Stimulated activated naive CD8-positive, alpha-beta T cell treated with anti-CD3 and anti-CD28 coated beads, Interleukin-15, amount 100 ng/mL, for 72 hours (primary cell): ENCODE measurements around the gene TMEM258.

Experiments used
- ATAC-seq: fragments of 150-1000 bp; cut with Tn5 transposase; 2 replicates; pipeline ENCODE4 v1.10.0; 2021; ENCODE audit warnings: mild to moderate bottlenecking, moderate library complexity
- DNase-seq, 2 donors: peaks; one replicate each; pipeline ENCODE4 v3.0.0; 2021 to 2022
- H3K27ac Mint-ChIP-seq, 2 donors: one replicate each; pipeline ENCODE4 v1.8.0; 2022; ENCODE audit warnings: mild to moderate bottlenecking in 2 of 2, mixed read lengths in 2 of 2, moderate library complexity in 2 of 2
- H3K27me3 Mint-ChIP-seq: one replicate; pipeline ENCODE4 v1.8.0; 2022; ENCODE audit warnings: mixed read lengths
- H3K4me1 Mint-ChIP-seq: one replicate; pipeline ENCODE4 v1.8.0; 2022; ENCODE audit warnings: mild to moderate bottlenecking, mixed read lengths
- H3K4me3 Mint-ChIP-seq, 2 donors: one replicate each; pipeline ENCODE4 v1.8.0; 2022; ENCODE audit warnings: mild to moderate bottlenecking in 2 of 2, mixed read lengths in 2 of 2, moderate library complexity in 1 of 2
- H3K9me3 Mint-ChIP-seq, 2 donors: one replicate each; pipeline ENCODE4 v1.8.0; 2022; ENCODE audit warnings: mixed read lengths in 2 of 2

The TMEM258 gene

DNA sequence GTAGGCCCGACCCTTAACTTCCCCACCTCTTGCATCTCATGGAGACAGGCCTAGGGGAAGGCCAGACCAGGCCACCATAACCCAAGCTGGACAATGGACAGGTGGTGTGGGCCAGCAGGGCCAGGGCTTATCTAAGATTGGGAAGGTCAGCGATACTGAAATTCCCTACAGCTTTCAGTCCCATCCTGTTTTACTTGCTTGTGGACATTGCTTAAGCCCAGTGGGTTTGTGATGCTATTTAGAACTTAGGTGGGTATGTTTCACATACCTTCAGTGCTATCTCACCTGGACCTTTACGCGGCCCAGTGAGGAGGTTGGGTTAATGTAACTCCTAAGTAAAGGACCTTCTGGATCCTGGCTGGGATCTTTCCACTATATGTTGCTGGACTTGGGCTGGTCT is 37.4 kb upstream of the TMEM258 start:
- H3K27me3 Mint-ChIP-seq: peaks cover 15% of the 10 kb centered on the region
- ATAC-seq (no peak), DNase-seq (no peak)
- H3K9me3 Mint-ChIP-seq: no peaks in the 10 kb centered on the region
- peaks cover 77% of the 10 kb centered on the region for H3K4me1 Mint-ChIP-seq
- H3K4me3 Mint-ChIP-seq: peak overlapping the region; percentile 86 to 95
- H3K27ac Mint-ChIP-seq: no peak overlapping the region

- Mint-ChIP-seq H3K4me3 (peak overlapping the region; percentile 86 to 95), H3K27me3 (peaks cover 15% of the 10 kb centered on the region), H3K4me1 (peaks cover 67% of the 10 kb centered on the region), H3K9me3 (no peaks in the 10 kb centered on the region), H3K27ac (peak overlapping the region; percentile 84 to 91)
- ATAC-seq (peak; percentile 70), DNase-seq (peak; percentile 52 to 53)
Measured at GRCh38 chr11:61828629-61829407, 36.4 kb upstream of the TMEM258 start.

DNA sequence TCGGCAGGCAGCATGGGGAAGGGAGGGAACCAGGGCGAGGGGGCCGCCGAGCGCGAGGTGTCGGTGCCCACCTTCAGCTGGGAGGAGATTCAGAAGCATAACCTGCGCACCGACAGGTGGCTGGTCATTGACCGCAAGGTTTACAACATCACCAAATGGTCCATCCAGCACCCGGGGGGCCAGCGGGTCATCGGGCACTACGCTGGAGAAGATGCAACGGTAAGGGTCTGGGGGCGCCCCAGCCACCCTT is 35.9 kb upstream of the TMEM258 start:
- no peaks in the 10 kb centered on the region for H3K9me3 Mint-ChIP-seq
- H3K27ac Mint-ChIP-seq: peak overlapping the region; percentile 91 to 95
- peaks cover 15% of the 10 kb centered on the region for H3K27me3 Mint-ChIP-seq
- no peak for DNase-seq
- H3K4me3 Mint-ChIP-seq: peak overlapping the region; percentile 86 to 95
- ATAC-seq: no peak
- H3K4me1 Mint-ChIP-seq: peaks cover 62% of the 10 kb centered on the region

- peak within 1 kb of the TSS; percentile 91 to 95 for H3K27ac Mint-ChIP-seq
- DNase-seq (peak; percentile 77 to 80), ATAC-seq (peak; percentile 85)
- peaks cover 15% of the 10 kb centered on the region for H3K27me3 Mint-ChIP-seq
- H3K4me1 Mint-ChIP-seq: peaks cover 57% of the 10 kb centered on the region
- H3K4me3 Mint-ChIP-seq: peak within 1 kb of the TSS; percentile 86 to 95
- no peaks in the 10 kb centered on the region for H3K9me3 Mint-ChIP-seq
Measured at GRCh38 chr11:61827571-61828378, 35.4 kb upstream of the TMEM258 start, which contains the start of gene FADS2. TSS of gene FADS2 (plus strand) at chr11:61828300. CDS start at chr11:61828391, 91 bp downstream.

DNA sequence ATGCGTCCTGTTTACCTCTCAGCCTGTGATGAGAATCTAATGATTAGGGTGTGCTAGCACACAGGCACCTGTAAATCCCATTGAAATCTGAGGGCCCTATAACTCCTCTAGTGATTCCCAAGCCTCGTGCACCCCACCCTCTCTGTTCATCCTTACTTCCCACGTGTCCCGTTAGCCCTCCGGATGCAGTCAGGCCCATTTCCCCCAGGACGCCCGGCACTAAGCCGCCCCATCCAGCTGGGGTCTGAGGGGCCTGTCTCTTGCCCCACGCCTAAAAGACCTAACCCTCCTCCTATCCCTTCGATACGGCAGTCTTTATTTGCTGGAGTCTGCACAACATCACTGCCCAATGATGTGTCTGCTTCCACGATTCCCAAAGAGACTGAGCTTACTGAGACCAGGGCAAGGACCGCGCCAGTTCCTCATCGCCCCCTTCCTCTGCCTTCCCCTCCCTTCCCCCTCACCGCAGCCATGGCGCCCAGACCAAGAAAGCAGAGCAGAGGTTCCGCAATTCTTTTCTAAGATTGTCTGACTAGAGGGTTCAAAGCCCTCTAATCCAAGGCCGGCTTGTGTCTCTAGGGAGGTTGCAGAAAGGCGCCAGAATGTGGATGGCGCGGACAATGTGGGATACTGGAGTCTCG is 34.7 kb upstream of the TMEM258 start:
- H3K4me1 Mint-ChIP-seq: peaks cover 49% of the 10 kb centered on the region
- ATAC-seq (no peak), DNase-seq (no peak)
- H3K27ac Mint-ChIP-seq: peak overlapping the region in 1 of 2 donors; percentile 85
- H3K4me3 Mint-ChIP-seq: peak overlapping the region; percentile 86 to 95
- no peaks in the 10 kb centered on the region for H3K9me3 Mint-ChIP-seq
- H3K27me3 Mint-ChIP-seq: peaks cover 15% of the 10 kb centered on the region

DNA sequence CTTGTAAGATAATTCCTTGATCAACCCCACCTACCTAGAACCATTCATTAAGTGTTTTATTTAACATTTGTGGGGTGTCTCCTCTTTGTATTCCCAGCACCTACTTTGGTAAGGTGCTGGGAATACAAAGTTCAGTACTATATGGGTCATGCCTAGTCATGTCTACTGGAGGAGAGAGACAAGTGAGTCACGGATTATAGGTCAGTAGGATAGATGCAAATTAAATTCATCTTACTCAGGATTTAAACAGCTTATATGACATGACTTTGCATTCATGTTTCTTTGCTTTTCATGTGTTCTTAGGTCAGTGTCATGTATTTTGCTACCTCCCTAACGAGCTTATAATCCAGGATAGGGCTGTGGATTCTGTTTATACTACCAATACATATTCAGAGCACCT is 27.8 kb upstream of the TMEM258 start:
- Mint-ChIP-seq H3K27me3 (peaks cover 26% of the 10 kb centered on the region), H3K27ac (no peak overlapping the region), H3K4me1 (peaks cover 24% of the 10 kb centered on the region), H3K4me3 (no peak overlapping the region), H3K9me3 (no peaks in the 10 kb centered on the region)
- DNase-seq: no peak
- ATAC-seq: no peak

DNA sequence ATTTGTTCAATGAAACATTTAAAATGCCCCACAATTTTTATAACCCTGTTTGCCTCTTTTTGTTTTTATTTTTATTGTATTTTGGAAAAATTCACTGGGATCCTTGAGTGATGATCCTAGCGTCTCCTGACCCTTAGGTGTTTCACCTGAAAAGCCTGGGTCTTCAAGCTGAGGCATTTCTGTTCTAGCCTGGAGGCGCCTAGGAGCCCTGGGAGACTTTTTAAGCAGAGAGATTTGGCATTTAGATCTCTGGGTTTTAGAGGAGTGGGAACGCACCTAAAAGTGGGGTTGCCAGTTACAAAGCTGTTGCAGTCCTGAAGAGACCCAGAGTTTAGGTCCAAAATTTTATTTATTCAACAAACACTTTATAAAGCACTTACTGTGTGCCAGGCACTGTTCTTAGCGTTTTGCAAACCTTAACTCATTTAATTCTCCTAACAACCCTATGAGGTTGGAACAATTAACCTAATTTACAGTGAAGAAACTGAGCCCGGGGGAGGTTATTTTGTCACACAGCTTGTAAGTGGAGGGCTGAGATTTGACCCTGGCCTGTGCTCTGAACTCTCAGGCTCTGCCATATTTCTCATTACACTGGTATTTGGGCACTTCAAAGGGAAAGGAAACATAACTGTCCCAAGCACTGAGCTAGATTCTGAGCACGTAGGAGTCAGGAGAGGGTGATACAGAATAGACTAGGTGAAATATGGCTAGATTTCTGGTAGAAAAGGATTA is 25.2 kb upstream of the TMEM258 start:
- Mint-ChIP-seq H3K27me3 (peaks cover 32% of the 10 kb centered on the region), H3K27ac (no peak overlapping the region), H3K9me3 (no peaks in the 10 kb centered on the region), H3K4me3 (peak overlapping the region; percentile 85 to 99), H3K4me1 (peaks cover 37% of the 10 kb centered on the region)
- no peak for DNase-seq
- no peak for ATAC-seq

GRCh38 chr11:61816736-61817455 is 24.5 kb upstream of the TMEM258 start, which contains the start of gene FADS1:
TSS of gene FADS1 (minus strand) at chr11:61817003. CDS start at chr11:61816929, 74 bp downstream.
- Mint-ChIP-seq H3K27me3 (peaks cover 32% of the 10 kb centered on the region), H3K4me1 (peaks cover 37% of the 10 kb centered on the region), H3K9me3 (no peaks in the 10 kb centered on the region), H3K4me3 (peak within 1 kb of the TSS; percentile 85 to 99), H3K27ac (peak within 1 kb of the TSS; percentile 84 to 89)
- DNase-seq: peak; percentile 82 to 88
- ATAC-seq: peak; percentile 82

GRCh38 chr11:61815790-61816735 is 23.7 kb upstream of the TMEM258 start:
- Mint-ChIP-seq H3K27ac (peak overlapping the region; percentile 84 to 89), H3K27me3 (peaks cover 32% of the 10 kb centered on the region), H3K4me1 (peaks cover 37% of the 10 kb centered on the region), H3K9me3 (no peaks in the 10 kb centered on the region), H3K4me3 (peak overlapping the region; percentile 85 to 99)
- ATAC-seq: peak; percentile 83
- DNase-seq: peak; percentile 78

DNA sequence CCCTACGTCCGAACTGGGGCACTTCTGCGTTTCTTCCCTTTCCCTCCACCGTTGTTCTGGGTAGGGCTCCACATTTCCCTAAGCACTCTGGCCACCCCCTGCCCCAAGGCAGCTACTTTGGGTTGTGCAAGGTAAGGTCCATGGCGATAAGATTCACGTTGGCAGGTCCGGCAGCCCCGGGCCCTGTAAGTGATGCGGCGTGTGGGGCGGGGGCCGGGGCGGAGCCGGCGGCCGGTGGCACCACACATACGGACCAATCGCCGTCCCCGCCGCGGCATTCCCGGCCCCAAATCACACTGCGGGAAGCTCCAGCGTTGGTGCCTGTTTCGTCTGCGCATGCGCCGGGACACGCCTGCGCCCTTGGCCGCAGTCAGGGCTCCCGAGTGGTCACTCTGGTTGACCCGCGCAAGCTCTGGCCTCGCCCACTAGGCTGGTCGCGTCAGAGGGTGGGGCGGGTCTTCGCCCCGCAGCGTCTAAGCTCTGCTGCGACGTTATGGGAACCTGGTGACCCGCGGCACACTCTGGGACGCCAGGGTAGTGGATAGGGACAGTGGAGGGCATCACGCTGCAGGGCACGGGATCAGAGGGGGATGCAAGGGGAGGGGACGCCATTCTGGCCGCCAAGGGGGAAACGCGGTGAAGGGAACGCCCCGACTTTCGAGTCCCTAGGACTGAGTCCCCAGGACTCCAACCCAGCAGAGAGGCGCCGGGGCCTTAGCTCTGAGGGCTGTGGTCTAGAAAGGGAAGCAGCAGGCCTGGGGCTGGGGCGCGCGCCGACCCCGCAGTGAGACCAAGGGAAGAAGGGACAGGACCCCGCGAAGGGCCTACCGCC is 22.8 kb upstream of the TMEM258 start:
- Mint-ChIP-seq H3K4me3 (peak overlapping the region; percentile 85 to 99), H3K27me3 (peaks cover 32% of the 10 kb centered on the region), H3K9me3 (no peaks in the 10 kb centered on the region), H3K4me1 (peaks cover 37% of the 10 kb centered on the region), H3K27ac (peak overlapping the region; percentile 53 to 86)
- ATAC-seq (peak; percentile 31), DNase-seq (peak; percentile 54 to 65)

DNA sequence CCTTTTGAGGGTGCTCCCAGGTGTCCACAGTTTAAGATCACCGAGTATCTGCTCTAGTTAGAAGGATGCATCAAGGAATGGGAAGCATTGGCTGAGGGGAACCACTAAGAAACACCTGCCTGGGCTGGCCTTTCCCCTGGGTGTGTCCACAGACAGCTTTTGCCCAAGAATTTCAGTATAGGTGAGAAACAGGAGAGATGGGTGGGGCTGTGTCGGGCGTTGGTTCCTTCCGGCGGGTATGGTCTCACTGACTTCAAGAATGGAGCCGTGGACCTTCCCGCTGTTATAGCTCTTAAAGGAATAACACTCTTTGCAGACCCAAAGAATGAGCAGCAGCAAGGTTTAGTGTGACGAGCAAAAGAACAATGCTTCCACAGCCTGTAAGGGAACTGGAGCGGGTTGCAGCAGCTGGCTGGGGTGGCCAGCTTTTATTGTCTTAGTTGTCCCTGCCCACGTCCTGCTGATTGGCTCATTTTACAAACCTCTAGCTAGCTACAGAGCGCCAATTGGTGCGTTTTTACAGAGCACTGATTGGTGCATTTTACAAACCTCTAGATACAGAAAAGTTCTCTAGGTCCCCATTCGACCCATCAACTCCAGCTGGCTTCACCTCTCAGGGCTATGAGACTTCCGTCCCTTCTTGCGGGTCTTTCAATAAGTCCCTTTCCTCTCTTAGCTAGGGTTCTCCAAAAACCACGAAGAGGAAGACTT is 22.0 kb upstream of the TMEM258 start:
- Mint-ChIP-seq H3K4me3 (peak overlapping the region; percentile 85 to 99), H3K4me1 (peaks cover 37% of the 10 kb centered on the region), H3K27ac (peak overlapping the region in 1 of 2 donors; percentile 72), H3K9me3 (no peaks in the 10 kb centered on the region), H3K27me3 (peaks cover 32% of the 10 kb centered on the region)
- ATAC-seq: no peak
- no peak for DNase-seq

DNA sequence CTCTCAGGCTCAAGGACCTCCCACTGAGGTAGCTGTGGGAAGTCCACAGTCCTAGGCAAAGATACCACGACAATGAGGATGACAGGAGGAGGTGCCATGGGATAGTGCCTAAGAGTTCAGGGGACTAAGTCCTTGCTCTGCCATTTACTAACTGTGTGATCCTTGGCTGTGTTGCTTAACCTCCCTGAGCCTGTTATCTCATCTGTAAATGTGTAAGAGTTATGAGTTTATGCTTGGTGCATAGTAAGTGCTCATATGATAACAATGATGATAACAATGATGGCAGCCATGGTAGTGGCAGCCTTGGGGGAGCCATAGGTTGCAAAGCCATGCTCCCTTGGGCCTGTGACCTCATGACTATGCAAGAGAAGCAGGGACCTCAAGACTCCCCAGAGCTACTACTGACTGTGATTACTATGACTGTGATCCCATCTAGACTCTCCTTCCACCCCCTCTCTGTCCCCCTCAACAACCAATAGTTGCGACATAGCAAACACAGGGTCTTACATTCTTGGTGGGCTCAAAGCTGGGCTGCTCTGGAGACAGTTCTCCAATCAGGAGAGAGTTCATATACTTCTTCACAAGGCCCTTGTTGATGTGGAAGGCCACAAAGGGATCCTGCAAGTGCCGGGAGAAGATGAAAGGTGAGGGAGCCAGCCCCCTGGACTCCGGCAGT is 20.5 kb upstream of the TMEM258 start:
- DNase-seq (no peak), ATAC-seq (no peak)
- H3K9me3 Mint-ChIP-seq: no peaks in the 10 kb centered on the region
- H3K27ac Mint-ChIP-seq: no peak overlapping the region
- peaks cover 37% of the 10 kb centered on the region for H3K4me1 Mint-ChIP-seq
- no peak overlapping the region for H3K4me3 Mint-ChIP-seq
- peaks cover 27% of the 10 kb centered on the region for H3K27me3 Mint-ChIP-seq
